GM19328 (cell line): ENCODE results near the gene CFAP299.
"Not testable (repeated sequence)": the region's sequence is repeated elsewhere in the genome, so short reads cannot be mapped to it uniquely, and the experiment has no call there.

Source experiments
- ATAC-seq: cut with Tn5 transposase; IDR thresholded peaks from one replicate; pipeline ENCODE4 v1.9.1; 2021; ENCODE audit warnings: mild to moderate bottlenecking, moderate library complexity; ENCODE audit not compliant: unreplicated experiment

Gene CFAP299

GRCh38 chr4:80439294-80440061 lies 103.9 kb downstream of the CFAP299 start:
- not testable (repeated sequence) for ATAC-seq

- no peak for ATAC-seq
These were observed 110.7 kb downstream of the CFAP299 start for GRCh38 chr4:80446248-80446647.

GRCh38 chr4:80446664-80447063 lies 111.1 kb downstream of the CFAP299 start:
- no peak for ATAC-seq

- ATAC-seq, result no peak
These were observed 112.0 kb downstream of the CFAP299 start for GRCh38 chr4:80447493-80447892.

- no peak for ATAC-seq
These were observed 112.5 kb downstream of the CFAP299 start for GRCh38 chr4:80448056-80448455.

- ATAC-seq, result no peak
These were observed 116.5 kb downstream of the CFAP299 start for GRCh38 chr4:80452055-80452454.

GRCh38 chr4:80452768-80453167 lies 117.2 kb downstream of the CFAP299 start:
- no peak for ATAC-seq

- ATAC-seq, result no peak
These were observed 118.5 kb downstream of the CFAP299 start for GRCh38 chr4:80454040-80454439.

GRCh38 chr4:80454556-80454955 lies 119.0 kb downstream of the CFAP299 start:
- ATAC-seq, result no peak

GRCh38 chr4:80459918-80460473 lies 124.5 kb downstream of the CFAP299 start:
- ATAC-seq, result no peak

GRCh38 chr4:80461412-80461811 lies 125.9 kb downstream of the CFAP299 start:
- no peak for ATAC-seq

- ATAC-seq, result peak; percentile 68
These were observed 127.1 kb downstream of the CFAP299 start for GRCh38 chr4:80462621-80463091.

- ATAC-seq, result no peak
These were observed 128.0 kb downstream of the CFAP299 start for GRCh38 chr4:80463509-80463908.

GRCh38 chr4:80465238-80465637 lies 129.7 kb downstream of the CFAP299 start:
- no peak for ATAC-seq

- ATAC-seq, result no peak
These were observed 130.2 kb downstream of the CFAP299 start for GRCh38 chr4:80465736-80466135.

- no peak for ATAC-seq
These were observed 131.1 kb downstream of the CFAP299 start for GRCh38 chr4:80466618-80467017.

- ATAC-seq, result no peak
These were observed 136.2 kb downstream of the CFAP299 start for GRCh38 chr4:80471756-80472155.

- no peak for ATAC-seq
These were observed 139.7 kb downstream of the CFAP299 start for GRCh38 chr4:80475236-80475635.

GRCh38 chr4:80475798-80476197 lies 140.3 kb downstream of the CFAP299 start:
- no peak for ATAC-seq

GRCh38 chr4:80484712-80485111 lies 149.2 kb downstream of the CFAP299 start:
- no peak for ATAC-seq

GRCh38 chr4:80486603-80487002 lies 151.1 kb downstream of the CFAP299 start:
- ATAC-seq, result no peak

GRCh38 chr4:80489798-80490197 lies 154.3 kb downstream of the CFAP299 start:
- ATAC-seq, result no peak
